K562 (cell line): ENCODE results near the gene AHNAK. TPM values are rescaled to one million over a fixed set of nuclear protein-coding genes. Genes with fewer than 3 reads are reported as not detected.
A peak's percentile ranks its signal among the peaks of the same experiment; 100 is the strongest.

Source experiments
- ATF6 ChIP-seq: sonication (generic); formaldehyde crosslinking; IDR thresholded peaks from 2 replicates; pipeline ENCODE4 v1.4.0; 2020; ENCODE audit warnings: mild to moderate bottlenecking, missing genetic modification reagents
- CBX5 ChIP-seq: IDR thresholded peaks from 2 replicates; pipeline ENCODE4 v1.6.1; 2014; ENCODE audit warnings: low read depth, borderline replicate concordance
- E2F3 ChIP-seq: fragments of 250-450 bp; sonication (Bioruptor Pico); IDR thresholded peaks from 2 replicates; pipeline ENCODE4 v1.4.0; 2020; ENCODE audit warnings: mild to moderate bottlenecking
- MGA ChIP-seq: fragments of 450-650 bp; IDR thresholded peaks from 2 replicates; pipeline ENCODE4 v1.6.1; 2016; ENCODE audit warnings: mild to moderate bottlenecking, moderate library complexity
- SMAD2 ChIP-seq: fragments of 150-350 bp; IDR thresholded peaks from 2 replicates; pipeline ENCODE4 v1.6.1; 2014; ENCODE audit warnings: low read depth, mild to moderate bottlenecking, low read length
- SMARCE1 ChIP-seq: fragments of 450-650 bp; IDR thresholded peaks from 2 replicates; pipeline ENCODE4 v1.7.1; 2016; ENCODE audit warnings: mild to moderate bottlenecking
- STAT5A ChIP-seq: IDR thresholded peaks from 2 replicates; pipeline ENCODE4 v1.6.1; 2012; ENCODE audit warnings: low read length, inconsistent platforms, borderline replicate concordance
- TAF7 ChIP-seq: fragments of 450-650 bp; IDR thresholded peaks from 2 replicates; pipeline ENCODE4 v1.6.1; 2016; ENCODE audit warnings: missing genetic modification characterization, missing compliant biosample characterization
- ZNF174 ChIP-seq: fragments of 250-450 bp; sonication (Bioruptor Pico); IDR thresholded peaks from 2 replicates; pipeline ENCODE4 v1.4.0; 2020; ENCODE audit warnings: mild to moderate bottlenecking
- ZNF274 ChIP-seq: IDR thresholded peaks from 2 replicates; pipeline ENCODE4 v1.6.1; 2011; ENCODE audit warnings: low read depth, mild to moderate bottlenecking, low read length, moderate library complexity, borderline replicate concordance
- polyA plus RNA-seq, 8 experiments: library from polyadenylated mRNA; depleted of rRNA in 4 of 8; stranded (reverse) in 5 of 8; unstranded in 3 of 8; fragments of >200 nt; fragmentation: Nextera tagmentation in 2 of 8; fragmentation: Illumina TruSeq in 1 of 8; extraction: Ambion mirVana in 2 of 8; extraction: Trizol in 1 of 8; gene quantifications; 2 replicates each; pipeline versions ENCODE4 v1.2.1 to v1.2.3, GENCODE V29; 2011 to 2014; ENCODE audit warnings: inconsistent platforms in 1 of 8, missing spikeins in 1 of 8
- total RNA-seq, 7 experiments: library from RNA; depleted of rRNA in 6 of 7; stranded (reverse); fragments of >200 nt in 6 of 7; fragmentation: Illumina TruSeq in 2 of 7; extraction: Trizol in 2 of 7; gene quantifications; 2 replicates each; pipeline versions ENCODE4 v1.2.1 to v1.2.3, GENCODE V29; 2011 to 2021; ENCODE audit warnings: low replicate concordance in 1 of 7

Gene AHNAK
- total and polyA plus RNA-seq, 9 of the 15 experiments (the other 6 are each of a cell fraction or from before 2014, with no cell fraction given) = 1.5 to 89.7 (median 45.0) TPM

DNA sequence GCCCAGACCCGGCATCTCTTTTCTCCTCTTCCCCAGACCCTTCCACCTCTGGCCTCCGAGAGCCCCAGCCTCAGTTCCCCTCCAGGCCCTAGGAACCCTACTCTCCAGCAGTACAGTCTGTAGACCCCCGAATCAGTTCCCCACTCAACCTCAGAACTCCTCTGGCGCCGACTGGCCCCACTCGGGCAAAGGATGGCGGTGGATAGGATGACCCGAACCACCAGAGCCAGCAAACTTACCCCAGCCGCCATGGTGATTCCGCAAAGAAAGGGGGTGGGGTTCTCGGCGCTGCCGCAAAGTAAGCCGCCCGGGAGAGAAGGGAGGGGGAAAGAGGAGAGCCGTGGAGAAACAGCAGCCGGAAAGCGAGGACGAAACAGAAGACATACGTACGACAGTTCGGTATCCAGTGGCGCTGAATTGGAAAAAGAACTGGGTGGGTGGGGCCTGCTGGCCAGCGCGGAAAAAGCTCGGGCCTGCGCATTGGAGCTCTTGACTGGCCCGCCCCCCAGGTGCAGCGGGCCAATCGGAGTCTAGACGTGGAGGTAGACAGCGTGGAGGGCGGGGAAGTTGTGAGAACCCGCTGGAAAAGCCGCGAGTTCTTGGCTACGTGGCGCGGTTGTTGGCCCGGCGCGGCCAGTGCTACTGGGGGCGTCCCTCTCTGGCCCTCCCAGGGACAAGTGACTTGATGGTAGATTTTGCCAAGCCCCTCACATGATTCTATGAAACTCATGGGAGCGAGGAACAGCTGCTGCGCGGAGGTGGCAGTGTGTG is 27.2 kb upstream of the AHNAK start, which contains the start of gene EEF1G (continued):
- TF ChIP-seq MGA (no peak), STAT5A (no peak), ZNF274 (no peak), CBX5 (no peak), ZNF174 (CRISPR knock-in tag) (no peak), TAF7 (tag) (peak; percentile 100), SMAD2 (no peak), E2F3 (CRISPR knock-in tag) (0 out of 2 replicates have a peak, but pooled peaks have one; percentile 18), ATF6 (CRISPR knock-in tag) (0 out of 2 replicates have a peak, but pooled peaks have one; percentile 58), SMARCE1 (peak; percentile 56)
